ENCODE measurements around the gene HYDIN.

HYDIN gene

GRCh38 chr16:70758786-70759185 lies 471.7 kb downstream of the HYDIN start:
- DNase-seq = no peak
